ENCODE results near the gene TRIM24. TPM values are rescaled to one million over a fixed set of nuclear protein-coding genes. Genes with fewer than 3 reads are reported as not detected.
"Not testable (repeated sequence)": the region's sequence is repeated elsewhere in the genome, so short reads cannot be mapped to it uniquely, and the experiment has no call there.

The TRIM24 gene
- polyA plus RNA-seq, 5 donors: 52.8 to 74.2 (median 73.2) TPM

- DNase-seq: peak; percentile 98
Observed at GRCh38 chr7:138459413-138460175, 465 bp upstream of the TRIM24 start.

- DNase-seq: peak; percentile 48 to 59
Observed at GRCh38 chr7:138460649-138461607, 869 bp downstream of the TRIM24 start.

GRCh38 chr7:138463291-138463618 lies 3.2 kb downstream of the TRIM24 start:
- not testable (repeated sequence) for DNase-seq

GRCh38 chr7:138465046-138465445 lies 5.0 kb downstream of the TRIM24 start:
- no peak for DNase-seq

GRCh38 chr7:138466069-138466756 lies 6.2 kb downstream of the TRIM24 start:
- DNase-seq: not testable (repeated sequence)

GRCh38 chr7:138468244-138469123 lies 8.4 kb downstream of the TRIM24 start:
- DNase-seq: peak; percentile 31 to 36

GRCh38 chr7:138470391-138471157 lies 10.5 kb downstream of the TRIM24 start:
- DNase-seq: no peak

GRCh38 chr7:138472292-138473079 lies 12.4 kb downstream of the TRIM24 start:
- no peak for DNase-seq

GRCh38 chr7:138475377-138475776 lies 15.3 kb downstream of the TRIM24 start:
- no peak for DNase-seq

- DNase-seq: no peak
Observed at GRCh38 chr7:138477081-138477578, 17.1 kb downstream of the TRIM24 start.

- DNase-seq: no peak
Observed at GRCh38 chr7:138477581-138477980, 17.5 kb downstream of the TRIM24 start.

- DNase-seq: peak in 1 of 2 donors; percentile 9
Observed at GRCh38 chr7:138478499-138478908, 18.4 kb downstream of the TRIM24 start.

GRCh38 chr7:138480527-138480926 lies 20.5 kb downstream of the TRIM24 start:
- DNase-seq: no peak

GRCh38 chr7:138481447-138482380 lies 21.7 kb downstream of the TRIM24 start:
- DNase-seq: no peak

- DNase-seq: no peak
Observed at GRCh38 chr7:138483531-138483930, 23.5 kb downstream of the TRIM24 start.

- DNase-seq: not testable (repeated sequence)
Observed at GRCh38 chr7:138485508-138485907, 25.4 kb downstream of the TRIM24 start.

- not testable (repeated sequence) for DNase-seq
Observed at GRCh38 chr7:138489139-138489538, 29.1 kb downstream of the TRIM24 start.

All from right lung (tissue), 5 donors.